Measurements from ENCODE around the gene ADARB2.
A peak's percentile ranks its signal among the peaks of the same experiment; 100 is the strongest.

ADARB2 gene

GRCh38 chr10:1244493-1244892, 492.8 kb downstream of the ADARB2 start:
- Histone ChIP-seq H3K9me3 (ENCODE audit: control insufficient read depth, insufficient read depth, low read length) (no peaks in the 10 kb centered on the region), H3K36me3 (ENCODE audit: control insufficient read depth, insufficient read depth, low read length) (peaks cover 2% of the 10 kb centered on the region), H3K9ac (ENCODE audit: low read depth, low read length) (no peak overlapping the region), H3K27me3 (ENCODE audit: control insufficient read depth, insufficient read depth, low read length) (no peaks in the 10 kb centered on the region), H3K4me1 (ENCODE audit: control insufficient read depth, insufficient read depth, low read length) (no peaks in the 10 kb centered on the region), H3K4me3 (ENCODE audit: low read depth, low read length) (no peak overlapping the region)

DNA sequence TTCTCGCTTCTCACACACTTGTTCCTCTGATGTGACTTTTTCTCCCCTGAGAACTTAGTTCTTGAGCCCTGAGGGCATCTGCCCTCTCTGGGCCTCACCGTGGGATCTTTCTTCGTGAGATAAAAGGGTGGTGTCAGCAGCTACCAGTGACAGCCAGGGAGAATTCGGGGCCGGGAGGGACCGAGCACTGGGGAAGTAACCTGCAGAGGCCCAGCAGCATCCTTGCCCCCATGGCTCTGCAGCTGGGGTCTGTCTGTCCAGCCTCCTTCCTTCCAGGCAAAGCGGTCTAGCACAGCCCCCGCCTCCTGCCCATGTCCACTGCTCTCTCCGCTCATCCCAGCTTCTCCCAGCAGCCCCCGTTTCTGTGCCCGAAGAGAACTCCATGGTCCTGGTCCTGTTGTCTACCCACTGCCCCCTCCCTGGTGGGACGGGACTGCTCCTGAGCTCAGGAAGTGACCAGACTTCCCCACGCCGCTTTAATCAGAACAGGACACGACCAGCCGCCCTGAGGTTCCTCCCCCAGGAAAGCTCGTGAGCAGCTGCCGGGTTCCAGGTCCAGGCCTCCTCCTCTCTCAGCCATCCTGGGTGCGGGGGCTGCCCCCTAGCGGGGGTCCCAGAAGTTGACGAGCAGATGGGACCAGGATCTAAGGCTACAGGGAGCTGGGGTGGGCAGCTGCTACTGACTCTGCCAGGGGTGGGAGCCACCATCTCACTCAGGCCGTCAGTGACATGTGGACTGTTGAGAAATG, 493.7 kb downstream of the ADARB2 start:
- no peak overlapping the region for H3K4me3 ChIP-seq (ENCODE audit: low read depth, low read length)
- H3K27me3 ChIP-seq (ENCODE audit: control insufficient read depth, insufficient read depth, low read length): no peaks in the 10 kb centered on the region
- H3K9ac ChIP-seq (ENCODE audit: low read depth, low read length): no peak overlapping the region
- no peaks in the 10 kb centered on the region for H3K4me1 ChIP-seq (ENCODE audit: control insufficient read depth, insufficient read depth, low read length)
- no peaks in the 10 kb centered on the region for H3K9me3 ChIP-seq (ENCODE audit: control insufficient read depth, insufficient read depth, low read length)
- peaks cover 2% of the 10 kb centered on the region for H3K36me3 ChIP-seq (ENCODE audit: control insufficient read depth, insufficient read depth, low read length)

DNA sequence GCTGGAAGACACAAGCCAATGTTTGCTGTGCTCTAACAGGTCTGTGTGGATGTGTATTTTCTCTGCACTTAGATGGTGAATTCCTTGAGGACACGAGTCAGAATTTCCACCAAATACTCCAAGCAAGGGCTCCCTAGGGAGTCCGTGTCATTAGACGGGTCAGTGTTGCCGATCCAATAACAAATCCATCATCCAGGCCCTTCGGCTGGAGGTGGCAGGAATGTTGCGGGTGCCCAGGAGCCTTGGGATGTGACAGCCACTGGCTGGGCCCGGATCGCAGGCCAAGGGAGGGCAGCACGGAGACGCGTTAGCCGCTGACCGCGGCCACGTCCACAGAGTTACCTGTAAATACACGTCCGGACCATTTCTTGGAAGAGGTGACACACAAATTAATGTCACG, 494.4 kb downstream of the ADARB2 start:
- no peaks in the 10 kb centered on the region for H3K9me3 ChIP-seq (ENCODE audit: control insufficient read depth, insufficient read depth, low read length)
- H3K4me1 ChIP-seq (ENCODE audit: control insufficient read depth, insufficient read depth, low read length): no peaks in the 10 kb centered on the region
- no peak overlapping the region for H3K9ac ChIP-seq (ENCODE audit: low read depth, low read length)
- H3K36me3 ChIP-seq (ENCODE audit: control insufficient read depth, insufficient read depth, low read length): peaks cover 2% of the 10 kb centered on the region
- no peak overlapping the region for H3K4me3 ChIP-seq (ENCODE audit: low read depth, low read length)
- H3K27me3 ChIP-seq (ENCODE audit: control insufficient read depth, insufficient read depth, low read length): no peaks in the 10 kb centered on the region

DNA sequence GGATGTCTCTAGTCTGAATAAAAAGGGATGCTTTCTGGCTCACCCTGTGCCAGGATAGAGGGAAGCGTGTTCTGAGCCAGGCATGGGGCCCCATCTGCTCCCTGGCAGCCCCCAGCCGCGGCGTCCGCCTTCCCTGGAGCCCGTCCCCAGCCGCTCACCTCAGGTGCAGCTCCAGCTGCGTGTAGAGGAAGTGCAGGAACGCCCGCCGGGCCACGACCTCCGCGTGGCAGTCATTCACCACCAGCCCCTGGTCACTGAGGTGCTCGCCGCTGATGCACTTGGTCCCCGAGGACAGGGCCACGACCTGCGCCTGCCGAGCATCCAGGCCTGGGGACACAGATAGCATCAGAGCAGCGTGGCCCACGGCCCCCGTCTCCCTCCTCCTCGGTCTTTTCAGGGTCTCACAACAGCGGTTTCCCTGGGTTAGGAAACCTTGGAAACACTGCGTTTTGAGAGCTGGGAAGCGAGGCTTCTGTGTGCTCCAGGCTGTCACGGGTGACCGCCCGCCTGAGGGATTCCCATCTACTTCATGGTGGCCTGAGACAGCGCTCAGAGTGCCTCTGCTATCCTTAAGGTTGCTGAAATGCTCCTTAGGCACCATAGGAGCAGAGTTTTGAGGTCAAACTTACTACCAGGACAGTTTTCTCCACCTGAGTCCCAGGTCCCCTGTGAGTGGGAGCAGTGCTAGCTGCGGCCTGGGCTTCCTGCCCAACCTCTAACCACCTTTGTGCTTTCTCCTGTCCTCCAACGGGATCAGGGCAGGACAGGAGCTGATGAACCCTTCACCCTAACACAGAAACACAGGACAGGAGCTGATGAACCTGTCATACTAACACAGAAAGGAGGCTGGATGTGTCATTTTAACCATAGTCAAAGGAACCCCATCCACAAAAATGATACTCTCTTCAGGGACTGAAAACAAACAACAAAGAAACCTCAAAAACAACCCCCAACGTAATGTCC, 495.1 kb downstream of the ADARB2 start:
- Histone ChIP-seq H3K9me3 (ENCODE audit: control insufficient read depth, insufficient read depth, low read length) (no peaks in the 10 kb centered on the region), H3K27me3 (ENCODE audit: control insufficient read depth, insufficient read depth, low read length) (no peaks in the 10 kb centered on the region), H3K9ac (ENCODE audit: low read depth, low read length) (no peak overlapping the region), H3K36me3 (ENCODE audit: control insufficient read depth, insufficient read depth, low read length) (peaks cover 2% of the 10 kb centered on the region), H3K4me1 (ENCODE audit: control insufficient read depth, insufficient read depth, low read length) (no peaks in the 10 kb centered on the region), H3K4me3 (ENCODE audit: low read depth, low read length) (no peak overlapping the region)

- H3K9me3 ChIP-seq (ENCODE audit: control insufficient read depth, insufficient read depth, low read length): no peaks in the 10 kb centered on the region
- no peaks in the 10 kb centered on the region for H3K4me1 ChIP-seq (ENCODE audit: control insufficient read depth, insufficient read depth, low read length)
- H3K4me3 ChIP-seq (ENCODE audit: low read depth, low read length): no peak overlapping the region
- no peak overlapping the region for H3K9ac ChIP-seq (ENCODE audit: low read depth, low read length)
- peaks cover 2% of the 10 kb centered on the region for H3K36me3 ChIP-seq (ENCODE audit: control insufficient read depth, insufficient read depth, low read length)
- no peaks in the 10 kb centered on the region for H3K27me3 ChIP-seq (ENCODE audit: control insufficient read depth, insufficient read depth, low read length)
Observed at GRCh38 chr10:1241322-1241890, 495.9 kb downstream of the ADARB2 start.

DNA sequence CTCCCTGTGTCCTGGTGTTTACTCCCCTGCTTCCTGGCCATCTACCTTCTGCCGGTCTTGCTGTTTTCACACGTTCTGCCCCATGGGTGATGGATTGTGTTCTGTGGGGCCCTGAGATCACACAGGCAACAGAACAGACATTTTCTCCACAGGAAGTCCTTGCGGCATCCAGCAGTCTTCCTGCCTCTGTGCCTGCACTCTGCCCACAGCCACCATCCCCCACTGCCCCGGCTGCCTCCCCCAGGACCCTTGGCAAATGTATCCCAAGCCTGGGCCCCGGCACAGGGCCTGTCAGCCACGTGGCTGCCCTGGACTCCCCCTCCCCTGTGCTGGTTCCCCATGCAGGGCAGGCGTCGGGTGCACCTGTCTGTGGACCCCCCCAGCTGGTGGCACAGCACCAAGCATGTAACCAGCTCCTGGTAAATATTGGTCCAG, 497.0 kb downstream of the ADARB2 start:
- H3K9ac ChIP-seq (ENCODE audit: low read depth, low read length): no peak overlapping the region
- H3K4me3 ChIP-seq (ENCODE audit: low read depth, low read length): peak overlapping the region; percentile 22

DNA sequence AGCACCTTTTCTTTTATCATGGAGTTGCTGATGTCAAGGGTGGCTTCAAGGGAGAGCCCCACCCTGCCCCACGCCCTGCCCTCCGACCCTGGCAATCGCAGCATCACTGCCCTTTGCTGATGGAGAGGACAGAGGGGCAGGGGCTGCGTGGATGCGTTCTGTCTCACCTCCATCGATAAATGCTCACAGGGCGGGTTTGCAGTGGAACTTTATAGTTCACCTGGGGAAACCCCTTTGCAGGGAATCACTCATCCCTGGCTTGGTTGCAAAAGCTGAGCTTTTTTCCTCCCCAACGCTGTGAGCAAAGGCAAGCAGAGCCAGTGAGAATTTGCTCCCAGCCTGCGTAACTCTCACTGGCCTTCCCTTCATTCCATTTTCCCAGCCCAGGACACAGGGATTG, 504.3 kb downstream of the ADARB2 start:
- Histone ChIP-seq H3K4me1 (ENCODE audit: control insufficient read depth, insufficient read depth, low read length) (no peaks in the 10 kb centered on the region), H3K9ac (ENCODE audit: low read depth, low read length) (no peak overlapping the region), H3K4me3 (ENCODE audit: low read depth, low read length) (no peak overlapping the region), H3K27me3 (ENCODE audit: control insufficient read depth, insufficient read depth, low read length) (no peaks in the 10 kb centered on the region), H3K36me3 (ENCODE audit: control insufficient read depth, insufficient read depth, low read length) (no peaks in the 10 kb centered on the region), H3K9me3 (ENCODE audit: control insufficient read depth, insufficient read depth, low read length) (no peaks in the 10 kb centered on the region)

More for the DNA sequence above, 497.0 kb downstream of the ADARB2 start:
- H3K36me3 ChIP-seq (ENCODE audit: control insufficient read depth, insufficient read depth, low read length): peaks cover 2% of the 10 kb centered on the region
- no peaks in the 10 kb centered on the region for H3K9me3 ChIP-seq (ENCODE audit: control insufficient read depth, insufficient read depth, low read length)
- H3K4me1 ChIP-seq (ENCODE audit: control insufficient read depth, insufficient read depth, low read length): no peaks in the 10 kb centered on the region
- no peaks in the 10 kb centered on the region for H3K27me3 ChIP-seq (ENCODE audit: control insufficient read depth, insufficient read depth, low read length)

DNA sequence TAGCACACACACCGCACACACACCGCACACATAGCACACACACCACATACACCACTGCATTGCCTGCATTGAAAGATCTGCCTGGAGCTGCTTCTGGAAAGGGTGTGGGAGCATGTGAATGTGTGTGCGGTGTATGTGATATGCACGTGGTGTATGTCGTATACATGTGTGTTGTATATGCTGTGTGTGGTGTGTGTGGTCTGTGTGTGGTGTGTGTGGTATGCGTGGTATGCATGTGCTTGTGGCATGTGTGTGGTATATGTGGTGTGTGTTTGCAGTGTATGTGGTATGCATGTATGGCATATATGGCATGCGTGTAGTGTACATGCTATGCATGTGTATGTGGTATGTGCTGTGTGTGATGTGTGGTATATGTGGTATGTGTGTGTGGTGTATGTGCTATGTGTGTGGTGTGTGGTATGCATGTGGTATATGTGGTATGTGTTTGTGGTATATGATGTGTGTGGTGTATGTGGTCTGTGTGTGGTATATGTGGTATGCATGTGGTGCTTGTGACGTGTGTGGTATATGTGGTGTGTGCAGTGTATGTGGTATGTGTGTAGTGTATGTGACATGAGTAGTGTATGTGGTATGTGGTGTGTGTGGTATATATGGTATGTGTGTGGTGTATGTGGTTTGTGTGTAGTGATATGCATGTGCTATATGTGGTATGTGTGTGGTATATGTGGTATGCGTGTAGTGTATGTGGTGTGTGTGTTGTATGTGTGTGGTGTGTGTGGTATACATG, 505.0 kb downstream of the ADARB2 start:
- no peak overlapping the region for H3K4me3 ChIP-seq (ENCODE audit: low read depth, low read length)
- no peaks in the 10 kb centered on the region for H3K4me1 ChIP-seq (ENCODE audit: control insufficient read depth, insufficient read depth, low read length)
- H3K9ac ChIP-seq (ENCODE audit: low read depth, low read length): no peak overlapping the region
- H3K36me3 ChIP-seq (ENCODE audit: control insufficient read depth, insufficient read depth, low read length): no peaks in the 10 kb centered on the region
- no peaks in the 10 kb centered on the region for H3K27me3 ChIP-seq (ENCODE audit: control insufficient read depth, insufficient read depth, low read length)
- H3K9me3 ChIP-seq (ENCODE audit: control insufficient read depth, insufficient read depth, low read length): no peaks in the 10 kb centered on the region

DNA sequence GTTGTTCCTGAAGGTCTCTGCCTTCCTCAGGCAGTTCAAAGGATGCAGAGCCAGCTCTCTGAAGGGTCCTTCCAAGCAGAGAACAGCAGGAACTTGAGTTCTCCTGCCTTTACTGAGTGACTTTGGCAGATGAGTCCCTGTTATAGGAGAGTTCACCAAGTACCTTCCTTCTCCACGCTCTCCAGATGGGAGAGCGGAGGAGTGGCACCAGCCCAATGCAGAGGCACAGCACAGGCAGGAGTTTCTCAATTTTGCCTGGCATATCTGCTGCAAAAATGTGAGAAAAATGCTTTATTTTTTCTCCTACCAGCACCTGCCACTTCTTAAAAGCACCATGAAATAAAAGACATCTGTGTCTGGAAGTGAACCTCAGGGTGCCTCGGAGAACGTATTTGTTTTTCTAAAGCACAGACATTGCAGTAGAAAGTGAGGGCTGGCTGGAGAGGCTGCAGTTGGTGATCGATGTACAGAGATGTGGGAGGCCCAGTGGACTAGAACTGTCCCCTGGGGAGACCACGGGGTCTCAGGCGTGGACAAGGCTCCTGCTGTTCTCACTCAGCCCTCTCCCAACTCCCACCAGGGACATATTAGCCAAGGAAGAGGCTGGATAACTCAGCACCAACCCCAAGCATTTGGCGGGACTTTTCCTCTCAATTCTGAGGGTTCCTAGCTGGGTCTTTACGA, 506.6 kb downstream of the ADARB2 start:
- H3K36me3 ChIP-seq (ENCODE audit: control insufficient read depth, insufficient read depth, low read length): no peaks in the 10 kb centered on the region
- no peaks in the 10 kb centered on the region for H3K27me3 ChIP-seq (ENCODE audit: control insufficient read depth, insufficient read depth, low read length)
- no peak overlapping the region for H3K9ac ChIP-seq (ENCODE audit: low read depth, low read length)
- no peak overlapping the region for H3K4me3 ChIP-seq (ENCODE audit: low read depth, low read length)
- H3K4me1 ChIP-seq (ENCODE audit: control insufficient read depth, insufficient read depth, low read length): no peaks in the 10 kb centered on the region
- H3K9me3 ChIP-seq (ENCODE audit: control insufficient read depth, insufficient read depth, low read length): no peaks in the 10 kb centered on the region

- H3K4me1 ChIP-seq (ENCODE audit: control insufficient read depth, insufficient read depth, low read length): no peaks in the 10 kb centered on the region
- H3K9me3 ChIP-seq (ENCODE audit: control insufficient read depth, insufficient read depth, low read length): no peaks in the 10 kb centered on the region
- no peaks in the 10 kb centered on the region for H3K27me3 ChIP-seq (ENCODE audit: control insufficient read depth, insufficient read depth, low read length)
- no peak overlapping the region for H3K4me3 ChIP-seq (ENCODE audit: low read depth, low read length)
- H3K36me3 ChIP-seq (ENCODE audit: control insufficient read depth, insufficient read depth, low read length): no peaks in the 10 kb centered on the region
- H3K9ac ChIP-seq (ENCODE audit: low read depth, low read length): no peak overlapping the region
Observed at GRCh38 chr10:1230138-1230537, 507.2 kb downstream of the ADARB2 start.

- Histone ChIP-seq H3K4me1 (ENCODE audit: control insufficient read depth, insufficient read depth, low read length) (no peaks in the 10 kb centered on the region), H3K36me3 (ENCODE audit: control insufficient read depth, insufficient read depth, low read length) (no peaks in the 10 kb centered on the region), H3K27me3 (ENCODE audit: control insufficient read depth, insufficient read depth, low read length) (no peaks in the 10 kb centered on the region), H3K9me3 (ENCODE audit: control insufficient read depth, insufficient read depth, low read length) (no peaks in the 10 kb centered on the region), H3K4me3 (ENCODE audit: low read depth, low read length) (no peak overlapping the region), H3K9ac (ENCODE audit: low read depth, low read length) (no peak overlapping the region)
Observed at GRCh38 chr10:1229574-1229973, 507.8 kb downstream of the ADARB2 start.
